PFSK-1 (cell line): ENCODE data around the gene JAM3.

Experiments
- FOXP2 ChIP-seq: optimal IDR thresholded peaks from 2 replicates; pipeline ENCODE3; 2011; ENCODE audit warnings: borderline replicate concordance, control low read depth, inconsistent platforms; ENCODE audit not compliant: insufficient read depth; ENCODE audit errors: extremely low read length, extremely low read depth
- POLR2AphosphoS5 ChIP-seq: IDR thresholded peaks from 2 replicates; pipeline ENCODE4 v1.6.1; 2012; ENCODE audit warnings: low read depth, mild to moderate bottlenecking, control low read depth, low read length, moderate library complexity
- REST ChIP-seq, 2 experiments: IDR thresholded peaks; 2 replicates each; pipeline versions ENCODE4 v1.6.1 to v1.8.0; 2011 to 2012; ENCODE audit warnings: low read depth in 2 of 2, low read length in 2 of 2, control low read depth in 1 of 2, inconsistent platforms in 1 of 2, mild to moderate bottlenecking in 1 of 2, moderate library complexity in 1 of 2; ENCODE audit not compliant: insufficient read depth in 1 of 2
- SIN3A ChIP-seq: IDR thresholded peaks from 2 replicates; pipeline ENCODE4 v1.6.1; 2012; ENCODE audit warnings: mild to moderate bottlenecking, low read length, moderate library complexity, borderline replicate concordance; ENCODE audit not compliant: insufficient read depth
- TAF1 ChIP-seq: IDR thresholded peaks from 2 replicates; pipeline ENCODE4 v1.6.1; 2012; ENCODE audit warnings: low read length, control low read depth, borderline replicate concordance; ENCODE audit not compliant: insufficient read depth

JAM3 gene

GRCh38 chr11:134097166-134097565 is 28.3 kb downstream of the JAM3 start:
- TF ChIP-seq FOXP2 (no peak), TAF1 (no peak), POLR2AphosphoS5 (no peak), REST (IDR thresholded peaks at IDR 0.05; ENCODE audit: insufficient read depth in 1 of 2, low read depth in 2 of 2, low read length in 2 of 2) (no peak), SIN3A (no peak)

- no peak for TF ChIP-seq POLR2AphosphoS5
- no peak for TF ChIP-seq REST (IDR thresholded peaks at IDR 0.05; ENCODE audit: insufficient read depth in 1 of 2, low read depth in 2 of 2, low read length in 2 of 2)
- no peak for TF ChIP-seq SIN3A
- TF ChIP-seq TAF1, result no peak
- no peak for TF ChIP-seq FOXP2
Observed at GRCh38 chr11:134098566-134099184, 29.8 kb downstream of the JAM3 start.

GRCh38 chr11:134100171-134100570 is 31.3 kb downstream of the JAM3 start:
- TF ChIP-seq TAF1 (no peak), POLR2AphosphoS5 (no peak), SIN3A (no peak), FOXP2 (no peak), REST (IDR thresholded peaks at IDR 0.05; ENCODE audit: insufficient read depth in 1 of 2, low read depth in 2 of 2, low read length in 2 of 2) (no peak)

GRCh38 chr11:134101282-134101681 is 32.4 kb downstream of the JAM3 start:
- TF ChIP-seq REST (IDR thresholded peaks at IDR 0.05; ENCODE audit: insufficient read depth in 1 of 2, low read depth in 2 of 2, low read length in 2 of 2) (no peak), POLR2AphosphoS5 (no peak), FOXP2 (no peak), TAF1 (no peak), SIN3A (no peak)

GRCh38 chr11:134110252-134110815 is 41.5 kb downstream of the JAM3 start:
- TF ChIP-seq TAF1, result no peak
- no peak for TF ChIP-seq POLR2AphosphoS5
